Subcutaneous abdominal adipose tissue (tissue), 5 donors: Measurements from ENCODE around the gene CXCR3.

Experiments used
- H3K27ac ChIP-seq: one replicate; pipeline ENCODE4 v1.7.0; 2013; ENCODE audit warnings: low read depth, mild to moderate bottlenecking, inconsistent platforms, low read length, moderate library complexity
- H3K27me3 ChIP-seq, 5 donors: one replicate each; pipeline ENCODE4 v1.7.0; 2013; ENCODE audit warnings: low read length in 5 of 5, inconsistent platforms in 1 of 5; ENCODE audit not compliant: control insufficient read depth in 5 of 5, insufficient read depth in 4 of 5
- H3K36me3 ChIP-seq, 5 donors: one replicate each; pipeline ENCODE4 v1.7.0; 2013; ENCODE audit warnings: low read length in 5 of 5; ENCODE audit not compliant: control insufficient read depth in 5 of 5, insufficient read depth in 5 of 5
- H3K4me1 ChIP-seq, 5 donors: one replicate each; pipeline ENCODE4 v1.7.0; 2013; ENCODE audit warnings: low read length in 5 of 5, mild to moderate bottlenecking in 3 of 5, moderate library complexity in 1 of 5; ENCODE audit not compliant: control insufficient read depth in 5 of 5, insufficient read depth in 5 of 5
- H3K4me3 ChIP-seq, 5 donors: one replicate each; pipeline ENCODE4 v1.7.0; 2013; ENCODE audit warnings: low read length in 5 of 5, low read depth in 1 of 5
- H3K9ac ChIP-seq, 5 donors: one replicate each; pipeline ENCODE4 v1.7.0; 2013; ENCODE audit warnings: low read length in 5 of 5, mild to moderate bottlenecking in 4 of 5, moderate library complexity in 3 of 5
- H3K9me3 ChIP-seq, 5 donors: one replicate each; pipeline ENCODE4 v1.7.0; 2013; ENCODE audit warnings: low read length in 5 of 5; ENCODE audit not compliant: control insufficient read depth in 5 of 5
- donor health status: healthy.
- donor health status: healthy.
- donor health status: healthy.
- donor health status: healthy.
- donor health status: healthy.

Gene CXCR3

GRCh38 chrX:71623714-71624113 is 5.4 kb upstream of the CXCR3 start:
- Histone ChIP-seq H3K9ac (no peak overlapping the region), H3K27ac (no peak overlapping the region), H3K36me3 (no peaks in the 10 kb centered on the region), H3K27me3 (peaks cover 0 to 14% (median 7%) of the 10 kb centered on the region in 5 donors), H3K9me3 (peaks cover 0 to 4% (median 0%) of the 10 kb centered on the region in 5 donors), H3K4me3 (no peak overlapping the region), H3K4me1 (peaks cover 6 to 28% (median 22%) of the 10 kb centered on the region in 5 donors)

- Histone ChIP-seq H3K9me3 (peaks cover 0 to 4% (median 0%) of the 10 kb centered on the region in 5 donors), H3K9ac (peak overlapping the region in 3 of 5 donors; percentile 25 to 63 (median 38)), H3K36me3 (no peaks in the 10 kb centered on the region), H3K27ac (peak overlapping the region; percentile 67), H3K4me3 (no peak overlapping the region), H3K27me3 (peaks cover 0 to 14% (median 6%) of the 10 kb centered on the region in 5 donors), H3K4me1 (peaks cover 6 to 28% (median 23%) of the 10 kb centered on the region in 5 donors)
Measured at GRCh38 chrX:71622576-71623450, 4.5 kb upstream of the CXCR3 start.

- no peaks in the 10 kb centered on the region for H3K36me3 ChIP-seq
- peaks cover 0 to 4% (median 0%) of the 10 kb centered on the region in 5 donors for H3K9me3 ChIP-seq
- no peak overlapping the region for H3K4me3 ChIP-seq
- H3K4me1 ChIP-seq = peaks cover 6 to 28% (median 27%) of the 10 kb centered on the region in 5 donors
- peak overlapping the region in 1 of 5 donors; percentile 29 for H3K9ac ChIP-seq
- peak overlapping the region; percentile 67 for H3K27ac ChIP-seq
- H3K27me3 ChIP-seq = peaks cover 0 to 14% (median 7%) of the 10 kb centered on the region in 5 donors
Measured at GRCh38 chrX:71622032-71622575, 3.8 kb upstream of the CXCR3 start.

GRCh38 chrX:71621603-71622002 is 3.3 kb upstream of the CXCR3 start:
- no peaks in the 10 kb centered on the region for H3K36me3 ChIP-seq
- no peak overlapping the region for H3K4me3 ChIP-seq
- H3K9ac ChIP-seq = no peak overlapping the region
- peaks cover 0 to 16% (median 8%) of the 10 kb centered on the region in 5 donors for H3K27me3 ChIP-seq
- peaks cover 0 to 4% (median 0%) of the 10 kb centered on the region in 5 donors for H3K9me3 ChIP-seq
- H3K27ac ChIP-seq = peak overlapping the region; percentile 67
- peaks cover 4 to 28% (median 27%) of the 10 kb centered on the region in 5 donors for H3K4me1 ChIP-seq

- peaks cover 0 to 4% (median 0%) of the 10 kb centered on the region in 5 donors for H3K9me3 ChIP-seq
- peaks cover 0 to 5% (median 0%) of the 10 kb centered on the region in 5 donors for H3K36me3 ChIP-seq
- H3K27ac ChIP-seq = no peak overlapping the region
- peaks cover 4 to 28% (median 27%) of the 10 kb centered on the region in 5 donors for H3K4me1 ChIP-seq
- no peak overlapping the region for H3K4me3 ChIP-seq
- H3K27me3 ChIP-seq = peaks cover 0 to 25% (median 8%) of the 10 kb centered on the region in 5 donors
- no peak overlapping the region for H3K9ac ChIP-seq
Measured at GRCh38 chrX:71619986-71620385, 1.7 kb upstream of the CXCR3 start.

GRCh38 chrX:71619193-71619592 is 882 bp upstream of the CXCR3 start:
- Histone ChIP-seq H3K27me3 (peaks cover 0 to 25% (median 8%) of the 10 kb centered on the region in 5 donors), H3K9ac (no peak overlapping the region), H3K4me1 (peaks cover 4 to 28% (median 27%) of the 10 kb centered on the region in 5 donors), H3K4me3 (no peak overlapping the region), H3K27ac (no peak overlapping the region), H3K9me3 (peaks cover 0 to 4% (median 0%) of the 10 kb centered on the region in 5 donors), H3K36me3 (peaks cover 0 to 7% (median 0%) of the 10 kb centered on the region in 5 donors)

GRCh38 chrX:71618787-71619186 is 476 bp upstream of the CXCR3 start:
- peaks cover 0 to 10% (median 0%) of the 10 kb centered on the region in 5 donors for H3K36me3 ChIP-seq
- H3K4me3 ChIP-seq = no peak overlapping the region
- H3K9ac ChIP-seq = no peak overlapping the region
- H3K27ac ChIP-seq = no peak overlapping the region
- peaks cover 0 to 4% (median 0%) of the 10 kb centered on the region in 5 donors for H3K9me3 ChIP-seq
- peaks cover 4 to 26% (median 24%) of the 10 kb centered on the region in 5 donors for H3K4me1 ChIP-seq
- peaks cover 0 to 25% (median 8%) of the 10 kb centered on the region in 5 donors for H3K27me3 ChIP-seq

GRCh38 chrX:71617742-71618141 is 569 bp downstream of the CXCR3 start:
- Histone ChIP-seq H3K4me1 (peaks cover 0 to 16% (median 13%) of the 10 kb centered on the region in 5 donors), H3K27ac (no peak overlapping the region), H3K9ac (no peak overlapping the region), H3K36me3 (peaks cover 1 to 20% (median 9%) of the 10 kb centered on the region in 5 donors), H3K27me3 (peaks cover 0 to 25% (median 8%) of the 10 kb centered on the region in 5 donors), H3K4me3 (peak overlapping the region in 1 of 5 donors; percentile 26), H3K9me3 (peaks cover 0 to 4% (median 0%) of the 10 kb centered on the region in 5 donors)

- Histone ChIP-seq H3K27me3 (peaks cover 0 to 25% (median 8%) of the 10 kb centered on the region in 5 donors), H3K9ac (no peak overlapping the region), H3K36me3 (peaks cover 5 to 26% (median 15%) of the 10 kb centered on the region in 5 donors), H3K4me3 (peak overlapping the region in 1 of 5 donors; percentile 26), H3K4me1 (peaks cover 0 to 8% (median 5%) of the 10 kb centered on the region in 5 donors), H3K27ac (no peak overlapping the region), H3K9me3 (peaks cover 0 to 4% (median 0%) of the 10 kb centered on the region in 5 donors)
Measured at GRCh38 chrX:71616672-71617529, 1.4 kb downstream of the CXCR3 start.
